HG03025 (cell line): ENCODE results near the gene MROH9.

Source experiments
- ATAC-seq: cut with Tn5 transposase; IDR thresholded peaks from one replicate; pipeline ENCODE4 v1.9.1; 2021; ENCODE audit warnings: mild to moderate bottlenecking, moderate library complexity; ENCODE audit not compliant: unreplicated experiment, low FRiP score

MROH9 gene

GRCh38 chr1:170964506-170964905 is 29.2 kb downstream of the MROH9 start:
- no peak for ATAC-seq

GRCh38 chr1:170967042-170967910 is 31.9 kb downstream of the MROH9 start:
- peak; percentile 63 for ATAC-seq

- no peak for ATAC-seq
Measured at GRCh38 chr1:170970256-170970655, 34.9 kb downstream of the MROH9 start.

- ATAC-seq = no peak
Measured at GRCh38 chr1:170978371-170978910, 43.1 kb downstream of the MROH9 start.

GRCh38 chr1:170985406-170985805 is 50.1 kb downstream of the MROH9 start:
- ATAC-seq = no peak

- no peak for ATAC-seq
Measured at GRCh38 chr1:170986901-170987300, 51.6 kb downstream of the MROH9 start.

- no peak for ATAC-seq
Measured at GRCh38 chr1:170987424-170987823, 52.1 kb downstream of the MROH9 start.

- no peak for ATAC-seq
Measured at GRCh38 chr1:170993151-170993550, 57.8 kb downstream of the MROH9 start.

GRCh38 chr1:170993717-170994116 is 58.4 kb downstream of the MROH9 start:
- no peak for ATAC-seq

GRCh38 chr1:171014880-171015279 is 79.5 kb downstream of the MROH9 start:
- ATAC-seq = no peak

- no peak for ATAC-seq
Measured at GRCh38 chr1:171017426-171017825, 82.1 kb downstream of the MROH9 start.

GRCh38 chr1:171019971-171020370 is 84.6 kb downstream of the MROH9 start:
- no peak for ATAC-seq

- ATAC-seq = no peak
Measured at GRCh38 chr1:171032822-171033702, 97.7 kb downstream of the MROH9 start.

- ATAC-seq = no peak
Measured at GRCh38 chr1:171037626-171038025, 102.3 kb downstream of the MROH9 start.

- ATAC-seq = no peak
Measured at GRCh38 chr1:171038284-171038683, 103.0 kb downstream of the MROH9 start.

- no peak for ATAC-seq
Measured at GRCh38 chr1:171048014-171048413, 112.7 kb downstream of the MROH9 start.

- no peak for ATAC-seq
Measured at GRCh38 chr1:171052977-171053376, 117.6 kb downstream of the MROH9 start.

GRCh38 chr1:171055966-171056643 is 120.8 kb downstream of the MROH9 start:
- ATAC-seq = no peak

GRCh38 chr1:171061425-171062143 is 126.2 kb downstream of the MROH9 start:
- no peak for ATAC-seq

GRCh38 chr1:171062902-171063301 is 127.6 kb downstream of the MROH9 start:
- no peak for ATAC-seq
